ENCODE results near the gene INF2. TPM values are rescaled to one million over a fixed set of nuclear protein-coding genes. Genes with fewer than 3 reads are reported as not detected.
"Not testable (repeated sequence)": the region's sequence is repeated elsewhere in the genome, so short reads cannot be mapped to it uniquely, and the experiment has no call there.

Gene INF2
- polyA plus RNA-seq, 1 donor from 2014 or later = 10.8 TPM

DNA sequence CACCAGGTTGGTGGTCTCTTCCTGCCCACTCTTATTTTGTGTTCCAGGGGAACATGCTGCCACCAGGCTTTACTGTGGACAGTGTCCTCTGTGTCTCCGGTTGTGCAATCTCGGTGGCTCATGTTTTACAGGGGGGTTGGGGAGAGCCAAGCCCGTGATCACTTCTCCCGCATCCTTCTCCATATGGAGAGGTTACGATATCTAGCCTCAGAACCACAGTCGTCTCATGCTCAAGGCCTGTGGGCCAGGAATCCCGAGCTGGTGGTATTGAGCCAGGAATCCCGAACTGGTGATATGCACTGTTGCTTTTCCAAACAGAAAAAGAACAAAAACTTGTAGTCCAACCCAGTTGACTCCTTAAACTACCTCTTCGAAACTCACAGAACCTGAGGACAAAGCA lies 37.0 kb upstream of the INF2 start:
- H3K27ac Mint-ChIP-seq = peak overlapping the region in 1 of 3 donors; percentile 51
- H3K4me1 Mint-ChIP-seq = peaks cover 24 to 38% (median 26%) of the 10 kb centered on the region in 3 donors
- H3K36me3 Mint-ChIP-seq = no peaks in the 10 kb centered on the region
- H3K4me3 Mint-ChIP-seq = peak overlapping the region in 3 of 4 donors; percentile 16 to 77 (median 65)
- no peaks in the 10 kb centered on the region for H3K9me3 Mint-ChIP-seq
- H3K27me3 Mint-ChIP-seq = no peaks in the 10 kb centered on the region

- H3K36me3 Mint-ChIP-seq, H3K9me3 Mint-ChIP-seq, H3K27me3 Mint-ChIP-seq: not testable (repeated sequence)
- Mint-ChIP-seq H3K4me3 (peak overlapping the region in 1 of 4 donors; percentile 16), H3K27ac (peak overlapping the region in 2 of 3 donors; percentile 51 to 87), H3K4me1 (peaks cover 30 to 41% (median 31%) of the 10 kb centered on the region in 3 donors)
Observed at GRCh38 chr14:104653130-104653920, 36.1 kb upstream of the INF2 start.

GRCh38 chr14:104654119-104654518 lies 35.3 kb upstream of the INF2 start:
- H3K36me3 Mint-ChIP-seq = no peaks in the 10 kb centered on the region
- H3K27me3 Mint-ChIP-seq = no peaks in the 10 kb centered on the region
- H3K4me1 Mint-ChIP-seq = peaks cover 34 to 49% (median 36%) of the 10 kb centered on the region in 3 donors
- H3K27ac Mint-ChIP-seq = peak overlapping the region in 2 of 3 donors; percentile 87 to 100
- no peaks in the 10 kb centered on the region for H3K9me3 Mint-ChIP-seq
- H3K4me3 Mint-ChIP-seq = peak overlapping the region in 2 of 4 donors; percentile 46 to 75

DNA sequence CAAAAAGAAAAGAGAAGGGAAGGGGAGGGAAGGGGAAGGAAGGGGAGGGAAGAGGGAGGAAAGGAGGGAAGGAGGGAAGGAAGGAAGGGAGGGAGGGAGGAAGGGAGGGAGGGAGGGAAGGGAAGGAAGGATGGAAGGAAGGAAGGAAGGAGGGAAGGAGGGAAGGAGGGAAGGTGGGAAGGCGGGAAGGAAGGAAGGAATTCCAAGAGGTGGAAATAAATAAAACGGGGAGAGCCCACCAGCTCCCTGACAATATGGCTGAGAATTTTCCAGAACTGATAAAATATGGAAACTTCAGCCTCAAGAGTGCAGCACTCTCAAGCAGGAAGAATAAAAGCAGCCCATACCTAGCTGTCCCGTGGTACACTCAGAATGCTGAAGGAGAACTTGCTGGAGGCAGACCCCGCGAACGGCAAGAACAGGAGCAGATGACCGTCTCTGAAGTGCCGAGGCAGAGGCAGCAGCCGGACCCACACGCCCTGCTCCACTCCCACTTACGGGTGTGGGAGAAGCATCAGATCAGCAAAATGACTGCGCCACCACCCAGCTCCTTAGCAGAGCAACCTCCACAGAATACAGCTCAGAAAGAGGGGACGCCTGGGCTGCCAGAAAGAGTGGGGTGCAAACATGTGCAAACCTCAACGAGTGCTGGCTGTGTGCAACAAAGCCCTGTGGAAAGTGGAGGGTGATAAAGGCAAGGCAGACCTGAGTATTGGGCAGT lies 34.1 kb upstream of the INF2 start:
- Mint-ChIP-seq H3K27ac (peak overlapping the region; percentile 100), H3K9me3 (no peaks in the 10 kb centered on the region), H3K27me3 (no peaks in the 10 kb centered on the region), H3K36me3 (no peaks in the 10 kb centered on the region), H3K4me1 (peaks cover 35 to 48% (median 37%) of the 10 kb centered on the region in 3 donors), H3K4me3 (peak overlapping the region in 1 of 4 donors; percentile 95)

DNA sequence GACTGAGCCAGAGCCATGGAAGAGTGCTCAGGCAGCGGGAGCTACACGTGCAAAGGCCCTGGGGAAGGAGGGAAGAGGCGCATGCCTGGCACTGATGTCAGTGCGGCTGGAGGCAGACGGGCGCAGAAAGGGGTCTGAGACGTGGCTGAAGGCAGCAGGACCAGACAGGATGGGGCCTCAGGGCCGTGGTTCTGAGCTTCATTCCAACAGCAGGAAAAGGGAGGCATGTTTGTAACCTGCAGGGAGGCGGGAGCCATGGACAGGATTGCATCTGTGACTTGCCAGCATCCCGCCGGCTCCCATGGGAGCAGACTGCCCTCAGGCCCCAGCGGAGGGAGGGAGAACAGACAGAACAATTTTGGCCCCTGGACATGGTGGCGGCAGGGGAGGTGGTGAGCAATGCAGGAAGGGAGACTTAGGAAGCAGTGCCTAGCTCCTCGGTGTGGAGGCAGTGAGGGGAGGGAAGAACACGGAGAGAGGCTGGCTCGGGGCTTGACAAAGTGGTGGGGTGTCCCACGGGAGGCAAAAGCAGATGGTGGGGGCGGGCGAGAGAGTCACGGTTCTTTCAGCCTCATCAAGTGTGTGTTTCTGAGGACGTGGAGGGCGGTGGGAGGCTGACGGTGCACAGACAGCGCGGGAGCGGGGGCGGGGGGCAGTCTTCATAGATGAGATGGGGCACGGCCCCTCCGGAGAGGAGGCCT lies 33.3 kb upstream of the INF2 start:
- H3K4me3 Mint-ChIP-seq = peak overlapping the region; percentile 54 to 95 (median 92)

GRCh38 chr14:104657101-104657524 lies 32.3 kb upstream of the INF2 start:
- peak overlapping the region; percentile 67 to 95 (median 92) for H3K4me3 Mint-ChIP-seq

More for the DNA sequence above, 33.3 kb upstream of the INF2 start:
- H3K9me3 Mint-ChIP-seq = no peaks in the 10 kb centered on the region
- H3K36me3 Mint-ChIP-seq = no peaks in the 10 kb centered on the region
- H3K27me3 Mint-ChIP-seq = no peaks in the 10 kb centered on the region
- peak overlapping the region; percentile 100 for H3K27ac Mint-ChIP-seq
- H3K4me1 Mint-ChIP-seq = peaks cover 40 to 54% (median 46%) of the 10 kb centered on the region in 3 donors

GRCh38 chr14:104657563-104658324 lies 31.7 kb upstream of the INF2 start:
- H3K4me3 Mint-ChIP-seq = peak overlapping the region; percentile 67 to 95 (median 92)
- no peaks in the 10 kb centered on the region for H3K36me3 Mint-ChIP-seq
- no peaks in the 10 kb centered on the region for H3K27me3 Mint-ChIP-seq
- no peaks in the 10 kb centered on the region for H3K9me3 Mint-ChIP-seq
- H3K4me1 Mint-ChIP-seq = peaks cover 43 to 61% (median 53%) of the 10 kb centered on the region in 3 donors
- H3K27ac Mint-ChIP-seq = peak overlapping the region; percentile 100

More at GRCh38 chr14:104657101-104657524, 32.3 kb upstream of the INF2 start:
- Mint-ChIP-seq H3K27ac (peak overlapping the region; percentile 100), H3K27me3 (no peaks in the 10 kb centered on the region), H3K4me1 (peaks cover 42 to 58% (median 53%) of the 10 kb centered on the region in 3 donors), H3K9me3 (no peaks in the 10 kb centered on the region), H3K36me3 (no peaks in the 10 kb centered on the region)

DNA sequence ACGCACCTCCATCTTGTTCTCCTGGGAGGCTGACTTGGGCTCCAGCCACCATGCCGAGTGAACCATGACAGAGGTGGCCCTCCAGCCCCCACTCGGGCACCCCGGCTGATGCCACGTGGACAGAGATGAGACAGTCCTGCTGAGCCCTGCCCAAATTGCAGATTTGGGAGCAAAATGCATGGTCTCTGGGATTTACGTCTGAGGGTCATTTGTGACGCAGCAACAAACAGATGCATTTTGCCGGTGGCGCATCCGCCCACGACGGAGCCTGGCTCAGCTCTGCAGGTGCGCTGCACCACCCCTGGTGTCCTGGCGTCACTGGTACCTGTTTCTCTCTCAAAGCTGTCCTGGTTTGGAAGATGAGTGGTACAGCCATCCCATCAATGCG lies 31.1 kb upstream of the INF2 start:
- Mint-ChIP-seq H3K9me3 (no peaks in the 10 kb centered on the region), H3K4me3 (peak overlapping the region; percentile 67 to 95 (median 92)), H3K27ac (peak overlapping the region; percentile 100), H3K27me3 (no peaks in the 10 kb centered on the region), H3K36me3 (no peaks in the 10 kb centered on the region), H3K4me1 (peaks cover 43 to 61% (median 53%) of the 10 kb centered on the region in 3 donors)

DNA sequence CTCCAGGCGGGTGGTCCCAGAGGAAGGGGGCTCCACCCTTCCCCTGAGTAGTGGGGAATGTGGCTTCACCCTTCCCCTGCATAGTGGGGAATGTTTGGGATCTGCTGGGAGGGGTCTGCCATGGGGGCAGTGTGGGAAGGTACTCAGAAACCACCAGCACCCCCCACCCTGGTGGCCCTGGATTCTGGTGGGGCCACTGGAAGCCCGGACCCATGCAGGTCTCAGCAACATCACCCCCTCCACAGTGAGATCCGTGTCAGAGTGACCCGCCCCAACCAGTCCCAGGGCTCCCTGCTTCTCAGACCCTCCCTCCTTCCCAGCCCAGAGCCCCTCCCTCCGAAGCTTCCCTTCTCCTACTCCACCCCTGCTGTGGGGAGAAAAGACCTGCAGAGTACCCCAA lies 30.3 kb upstream of the INF2 start:
- Mint-ChIP-seq H3K4me1 (peaks cover 46 to 62% (median 55%) of the 10 kb centered on the region in 3 donors), H3K27me3 (no peaks in the 10 kb centered on the region)

GRCh38 chr14:104659764-104660523 lies 29.5 kb upstream of the INF2 start:
- H3K4me3 Mint-ChIP-seq = peak overlapping the region; percentile 70 to 95 (median 75)
- no peaks in the 10 kb centered on the region for H3K36me3 Mint-ChIP-seq
- H3K27me3 Mint-ChIP-seq = no peaks in the 10 kb centered on the region
- H3K9me3 Mint-ChIP-seq = no peaks in the 10 kb centered on the region
- peak overlapping the region; percentile 100 for H3K27ac Mint-ChIP-seq
- H3K4me1 Mint-ChIP-seq = peaks cover 50 to 62% (median 62%) of the 10 kb centered on the region in 3 donors

More for the DNA sequence above, 30.3 kb upstream of the INF2 start:
- H3K27ac Mint-ChIP-seq = peak overlapping the region; percentile 100
- H3K36me3 Mint-ChIP-seq = no peaks in the 10 kb centered on the region
- no peaks in the 10 kb centered on the region for H3K9me3 Mint-ChIP-seq
- H3K4me3 Mint-ChIP-seq = peak overlapping the region in 3 of 4 donors; percentile 91 to 95 (median 93)

DNA sequence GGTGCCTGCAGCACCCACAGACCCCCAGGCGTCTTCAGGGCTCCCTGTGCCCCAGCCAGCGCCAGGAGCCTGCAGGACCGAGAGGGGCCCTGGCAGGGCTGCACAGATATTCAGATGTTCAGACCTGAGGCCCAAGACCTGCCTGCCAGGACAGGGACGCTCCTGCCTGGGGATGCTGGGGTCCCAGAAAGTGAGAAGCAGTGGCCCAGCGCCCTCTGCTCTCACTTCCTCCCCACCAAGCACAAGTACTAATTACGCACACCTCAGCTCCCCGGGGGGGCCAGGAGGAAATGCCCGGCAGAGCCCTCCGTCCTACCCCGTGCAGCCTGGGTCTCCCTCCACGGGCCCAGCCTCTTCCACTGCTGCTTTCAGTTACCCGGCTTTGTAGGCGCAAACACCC lies 28.8 kb upstream of the INF2 start:
- peak overlapping the region; percentile 70 to 95 (median 75) for H3K4me3 Mint-ChIP-seq
- peak overlapping the region; percentile 100 for H3K27ac Mint-ChIP-seq
- no peaks in the 10 kb centered on the region for H3K36me3 Mint-ChIP-seq
- H3K27me3 Mint-ChIP-seq = peaks cover 2% of the 10 kb centered on the region
- H3K9me3 Mint-ChIP-seq = no peaks in the 10 kb centered on the region
- H3K4me1 Mint-ChIP-seq = peaks cover 53 to 68% (median 65%) of the 10 kb centered on the region in 3 donors

DNA sequence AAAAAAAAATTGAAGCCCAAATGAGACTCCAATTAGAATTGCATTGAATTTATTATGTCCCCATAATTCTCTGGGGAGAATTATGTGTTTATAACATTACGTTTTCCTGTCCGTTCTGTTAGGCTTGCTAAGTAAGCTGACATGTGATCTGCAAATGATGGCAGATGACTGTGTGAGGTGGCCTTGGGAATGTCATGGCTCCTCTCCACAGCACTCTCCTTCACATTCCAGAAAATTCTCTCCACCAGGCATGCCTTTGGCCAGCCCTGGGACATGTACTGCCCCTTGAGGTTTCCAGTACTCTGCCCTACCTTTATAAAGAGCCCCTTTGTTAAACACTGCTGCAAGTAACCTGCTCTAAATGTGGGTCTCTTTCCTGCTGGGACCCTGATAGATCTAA lies 28.3 kb upstream of the INF2 start:
- H3K27me3 Mint-ChIP-seq = peaks cover 2% of the 10 kb centered on the region
- H3K9me3 Mint-ChIP-seq = no peaks in the 10 kb centered on the region
- H3K27ac Mint-ChIP-seq = peak overlapping the region; percentile 100
- H3K4me3 Mint-ChIP-seq = peak overlapping the region in 3 of 4 donors; percentile 70 to 95 (median 78)
- peaks cover 50 to 70% (median 64%) of the 10 kb centered on the region in 3 donors for H3K4me1 Mint-ChIP-seq
- no peaks in the 10 kb centered on the region for H3K36me3 Mint-ChIP-seq

- not testable (repeated sequence) for H3K27me3 Mint-ChIP-seq, H3K9me3 Mint-ChIP-seq, H3K36me3 Mint-ChIP-seq
- H3K4me3 Mint-ChIP-seq = peak overlapping the region; percentile 51 to 95 (median 77)
- H3K4me1 Mint-ChIP-seq = peaks cover 45 to 65% (median 58%) of the 10 kb centered on the region in 3 donors
- peak overlapping the region; percentile 100 for H3K27ac Mint-ChIP-seq
Observed at GRCh38 chr14:104661528-104662157, 27.8 kb upstream of the INF2 start.
